Non-pigmented ciliary epithelial cell (primary cell): ENCODE results near the gene PRDM15.

ENCODE experiments used
- DNase-seq: peaks from one replicate; pipeline ENCODE4 v3.0.0-alpha.2; 2010; ENCODE audit warnings: low read depth

PRDM15 gene

DNA sequence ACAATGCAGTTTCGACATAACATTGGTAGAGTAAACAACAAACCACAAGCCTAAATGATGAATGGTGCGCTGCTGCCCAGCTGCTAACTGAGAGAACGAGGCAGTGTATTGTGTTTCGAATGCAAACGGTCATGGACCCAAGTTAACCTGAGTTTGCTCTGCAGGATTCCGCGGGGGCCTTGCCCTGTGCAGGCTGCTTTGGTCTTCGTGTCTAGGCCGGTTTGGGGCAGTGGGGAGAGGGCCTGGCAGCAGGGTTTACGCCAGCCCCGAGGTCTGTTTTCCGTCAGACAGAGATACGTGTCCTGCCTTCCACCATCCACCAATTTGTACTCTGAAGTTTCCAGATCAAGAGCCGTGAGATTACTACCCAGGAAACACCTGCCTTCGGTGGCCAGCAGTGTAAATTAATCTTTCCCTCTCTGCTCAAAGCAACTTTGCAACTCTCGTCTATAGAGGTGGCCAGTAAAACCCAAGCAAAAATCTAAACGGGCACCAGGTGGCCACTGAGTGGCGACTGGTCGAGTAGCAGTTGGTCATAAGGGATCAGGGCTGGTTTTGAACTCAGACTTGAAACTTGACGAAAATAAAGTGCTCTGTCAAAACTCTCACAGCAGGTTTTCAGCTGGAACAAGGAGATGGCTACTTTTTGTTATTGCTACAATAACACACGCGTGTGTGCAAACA is 6.3 kb upstream of the PRDM15 start:
- no peak for DNase-seq

DNA sequence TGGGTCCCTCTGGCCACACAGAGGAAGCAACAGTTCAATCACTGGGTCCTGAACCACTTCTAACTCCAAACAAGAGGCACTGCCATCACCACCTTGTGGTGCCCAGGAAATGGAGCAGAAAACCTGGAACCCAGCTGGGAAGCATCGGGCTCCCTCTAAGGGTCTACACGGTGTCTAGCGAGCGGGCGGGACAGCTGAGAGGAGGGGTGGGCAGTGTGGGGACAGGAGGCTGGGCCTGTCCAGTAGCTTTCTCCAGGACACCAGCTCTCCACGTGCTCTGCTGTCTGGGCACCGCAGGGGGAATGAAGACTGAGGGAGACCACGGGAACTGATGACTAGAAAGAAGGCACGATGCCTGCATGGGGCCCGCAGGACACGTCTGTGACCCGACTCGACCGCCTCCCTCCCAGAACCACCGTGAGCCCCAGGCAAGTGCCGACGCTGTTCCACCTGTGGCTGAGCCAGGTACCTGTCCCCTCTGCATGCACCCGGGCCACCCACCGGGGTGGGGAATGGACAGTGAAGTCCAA is 5.4 kb upstream of the PRDM15 start:
- DNase-seq = no peak

DNA sequence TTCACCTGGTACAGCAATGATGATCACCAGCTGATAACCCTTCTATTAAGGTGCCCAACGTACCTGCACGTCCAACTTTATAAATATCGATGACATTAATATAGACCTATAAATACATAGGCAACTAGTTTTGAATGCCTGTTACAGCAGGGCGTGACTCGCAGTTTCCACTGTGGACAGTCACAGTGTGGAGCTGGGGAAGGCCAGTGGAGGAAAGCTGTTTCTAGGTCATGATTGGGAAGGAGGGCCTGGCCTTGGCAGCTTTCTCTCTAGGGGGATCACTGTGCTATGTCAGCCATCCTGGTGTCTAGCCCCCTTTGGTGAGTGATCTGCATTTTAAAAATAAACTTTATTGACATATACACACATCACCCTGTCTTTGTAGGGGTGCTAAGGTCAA is 4.4 kb upstream of the PRDM15 start:
- no peak for DNase-seq

DNA sequence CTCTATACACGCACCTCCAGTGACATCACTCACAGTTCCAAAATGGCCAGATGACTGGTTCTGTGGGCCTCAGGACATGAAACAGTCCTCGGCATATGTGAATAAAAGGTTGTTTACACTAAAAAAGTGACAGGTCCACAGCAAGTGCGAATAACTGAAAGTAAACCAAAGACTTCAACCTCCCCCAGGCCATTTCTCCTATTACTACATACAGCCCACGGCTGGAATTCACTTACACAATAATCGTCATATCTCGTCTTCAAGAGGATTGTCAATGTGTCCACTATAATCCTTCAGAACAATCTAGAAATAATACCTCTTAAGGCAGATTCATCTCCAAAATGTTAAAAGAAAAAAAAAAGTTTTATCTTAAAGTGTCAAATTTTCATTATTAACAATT is 1.9 kb upstream of the PRDM15 start:
- no peak for DNase-seq

DNA sequence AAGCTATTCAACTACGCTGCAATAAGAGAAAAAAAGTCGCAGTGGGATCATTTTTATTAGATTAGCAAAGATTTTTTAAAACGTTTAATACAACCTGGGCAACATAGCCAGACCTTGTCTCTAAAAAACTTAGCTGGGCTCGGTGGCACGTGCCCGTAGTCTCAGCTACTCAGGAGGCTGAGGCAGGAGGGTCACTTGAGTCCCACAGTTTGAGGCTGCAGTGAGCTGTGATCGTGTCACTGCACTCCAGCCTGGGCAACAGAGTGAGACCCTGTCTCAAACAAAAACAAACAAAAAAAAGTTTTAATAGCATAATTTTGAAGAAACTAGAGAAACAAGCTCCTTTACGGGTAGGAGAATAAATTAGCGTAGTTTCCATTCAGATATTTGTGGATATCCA is 1.0 kb upstream of the PRDM15 start:
- DNase-seq = no peak

DNA sequence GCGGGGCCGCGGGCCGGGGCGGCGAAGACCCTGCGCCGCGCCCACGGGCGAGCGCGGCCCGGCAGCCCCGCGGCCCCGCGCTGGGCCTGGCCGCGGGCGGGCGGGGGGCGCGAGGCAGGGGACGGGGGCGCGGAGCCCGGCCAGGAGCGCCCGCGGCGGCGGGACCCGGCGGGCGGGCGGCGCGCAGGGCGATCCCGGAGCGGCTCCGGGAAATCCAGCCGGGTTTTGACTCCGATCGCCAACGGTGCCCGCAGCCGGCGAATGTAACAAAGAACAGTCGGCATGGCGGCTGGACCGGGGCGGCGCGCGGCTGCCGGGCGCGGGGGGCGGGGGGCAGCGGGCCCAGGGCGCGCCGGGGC is 334 bp downstream of the PRDM15 start:
- DNase-seq = no peak

DNA sequence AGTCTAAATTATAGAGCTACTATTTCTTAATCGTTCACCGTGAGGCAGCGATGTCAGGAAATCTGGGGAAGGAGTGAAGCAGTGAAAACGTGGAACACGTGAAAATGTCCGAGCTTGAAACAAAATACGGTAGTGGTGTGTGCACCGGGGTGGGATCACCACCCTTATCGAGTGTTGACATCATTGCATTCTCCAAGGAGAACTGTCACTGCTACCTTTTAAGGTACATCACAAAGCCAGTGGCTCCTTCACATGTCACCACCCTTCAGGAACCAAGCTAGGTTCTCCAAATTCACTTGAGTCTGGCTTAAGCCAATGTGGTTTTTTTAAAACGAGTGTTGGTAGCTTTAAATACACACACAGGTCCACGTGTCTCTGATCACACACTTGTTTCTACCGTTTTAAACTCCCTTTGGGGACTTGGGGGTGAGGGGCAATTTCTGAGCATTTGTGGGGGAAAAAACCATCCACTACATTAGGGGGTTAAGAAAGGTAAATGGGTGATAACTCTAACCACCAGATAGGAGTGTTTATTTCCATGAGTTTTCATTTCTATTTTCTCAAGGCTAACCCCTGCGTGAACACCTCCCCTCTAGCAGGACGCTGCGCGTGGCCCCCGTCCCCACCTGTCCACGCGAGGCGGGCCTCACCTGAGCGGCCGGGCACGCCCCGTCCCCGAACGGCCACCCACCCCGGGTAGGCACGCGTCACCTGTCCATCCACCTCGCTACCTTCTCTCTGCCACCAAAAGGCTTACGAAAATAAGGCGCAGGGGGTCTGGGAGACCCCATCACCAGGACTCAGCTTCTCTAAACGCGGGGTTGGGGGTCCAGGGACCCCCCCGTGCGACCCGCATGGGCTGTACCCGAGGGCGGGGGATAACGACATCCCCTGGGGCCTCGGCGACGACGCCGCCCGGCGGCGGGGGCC is 978 bp downstream of the PRDM15 start:
- DNase-seq = no peak

DNA sequence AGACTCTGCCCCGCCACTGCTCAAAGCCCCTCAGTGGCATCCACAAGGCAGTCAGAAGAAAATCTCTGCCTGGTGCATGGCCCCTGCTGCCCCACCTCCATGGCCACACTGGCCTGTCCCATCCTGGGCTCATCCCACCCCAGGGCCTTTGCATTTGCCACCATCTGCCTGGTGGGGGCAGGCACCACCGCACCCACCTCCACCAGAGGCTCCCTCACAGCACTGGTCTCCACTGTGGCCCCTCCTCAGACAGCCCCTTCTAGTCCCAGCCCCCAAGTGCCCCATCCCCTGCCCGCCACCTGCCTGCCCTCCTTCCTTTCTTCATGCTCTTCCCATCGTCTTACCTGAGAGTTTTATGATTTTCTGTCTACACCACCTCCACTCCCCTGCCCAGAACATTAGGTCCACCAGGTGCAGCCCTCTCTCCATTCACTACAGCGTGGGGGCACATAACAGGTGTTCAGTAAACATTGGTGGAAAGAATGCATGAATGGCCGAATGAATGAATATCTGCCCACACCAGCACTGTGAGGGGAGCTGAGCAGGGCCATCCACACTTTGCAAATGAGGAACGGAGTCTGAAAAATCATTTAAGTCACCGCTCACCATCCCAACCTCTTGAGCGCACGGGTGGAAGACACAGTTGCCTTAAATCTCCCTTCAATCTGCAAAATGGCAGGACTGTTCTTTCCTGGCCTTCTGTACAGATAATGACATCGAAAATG is 2.1 kb downstream of the PRDM15 start:
- DNase-seq = no peak

DNA sequence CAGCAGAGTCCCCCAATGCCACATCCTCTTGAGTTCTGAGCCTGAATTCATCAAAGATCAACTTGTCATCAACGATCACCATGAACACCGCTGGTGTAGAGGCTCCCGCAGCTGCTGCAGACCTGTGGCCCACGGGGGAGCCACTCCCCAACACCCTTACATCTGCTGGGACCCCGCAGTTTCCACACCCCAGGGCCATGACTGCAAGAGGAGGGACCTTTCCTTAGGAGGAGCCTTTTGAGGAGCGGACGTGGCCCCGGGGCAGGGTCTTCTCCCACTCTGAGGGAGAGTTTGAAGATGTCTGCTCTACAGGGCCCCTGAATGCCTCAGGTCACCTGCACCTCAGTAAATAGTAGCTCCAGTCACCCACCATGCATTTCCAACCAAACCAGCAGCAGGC is 2.7 kb downstream of the PRDM15 start:
- no peak for DNase-seq

DNA sequence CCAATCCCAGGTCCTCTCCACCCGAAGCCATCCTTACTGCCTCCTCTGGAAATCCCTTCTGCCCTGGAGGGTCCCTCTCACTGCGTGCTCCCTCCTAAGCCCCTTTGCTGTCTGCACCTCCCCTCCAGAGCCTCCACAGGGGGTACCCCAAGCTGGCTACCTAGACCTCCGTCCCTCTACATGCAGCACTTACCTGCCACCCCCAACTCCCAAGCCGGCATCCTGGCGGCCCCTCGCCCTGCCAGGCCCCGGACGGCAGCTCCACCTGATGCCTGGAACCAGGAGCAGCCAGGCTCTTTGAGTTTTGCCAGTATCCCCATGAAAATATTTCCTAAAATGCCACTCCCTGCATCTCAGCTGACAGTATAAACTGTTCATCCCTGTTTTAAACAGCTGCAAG is 4.1 kb downstream of the PRDM15 start:
- DNase-seq = no peak

DNA sequence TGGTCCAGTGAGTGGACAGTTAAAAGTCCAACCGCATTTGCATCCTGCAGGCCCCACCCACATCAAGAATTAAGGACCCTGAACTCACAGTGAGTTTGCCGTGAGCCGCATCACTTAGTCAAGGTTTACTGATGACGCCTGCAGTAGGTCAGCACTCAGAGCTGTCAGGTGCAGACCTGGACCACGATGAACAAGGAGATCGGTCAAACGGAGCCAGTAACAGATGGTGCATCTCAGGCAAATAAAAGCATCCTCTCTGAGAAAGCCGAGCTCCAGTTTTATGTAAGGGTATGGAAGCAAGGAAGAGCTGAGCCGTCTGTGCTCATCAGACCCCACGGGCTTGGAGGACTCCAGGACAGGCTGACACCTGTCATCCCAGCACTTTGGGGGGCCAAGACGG is 4.5 kb downstream of the PRDM15 start:
- DNase-seq = no peak

DNA sequence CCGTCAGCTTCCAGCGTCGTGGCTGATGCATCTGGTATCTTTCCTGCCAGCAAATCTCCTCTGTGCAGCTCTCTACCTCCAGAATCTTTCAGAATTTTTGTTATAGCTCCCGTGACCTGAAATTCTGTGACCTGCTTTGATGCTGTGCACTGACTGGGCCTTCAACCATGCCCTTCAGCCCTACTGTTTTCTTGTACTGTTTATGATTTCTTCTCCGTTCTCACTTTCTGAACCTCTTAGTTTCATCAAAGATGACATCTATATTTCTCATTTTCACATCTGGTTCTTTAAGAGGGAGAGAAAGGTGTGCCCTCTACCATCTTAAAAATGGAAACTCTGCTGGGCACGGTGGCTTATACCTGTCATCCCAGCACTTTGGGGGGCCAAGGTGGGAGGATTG is 5.7 kb downstream of the PRDM15 start:
- DNase-seq = no peak

DNA sequence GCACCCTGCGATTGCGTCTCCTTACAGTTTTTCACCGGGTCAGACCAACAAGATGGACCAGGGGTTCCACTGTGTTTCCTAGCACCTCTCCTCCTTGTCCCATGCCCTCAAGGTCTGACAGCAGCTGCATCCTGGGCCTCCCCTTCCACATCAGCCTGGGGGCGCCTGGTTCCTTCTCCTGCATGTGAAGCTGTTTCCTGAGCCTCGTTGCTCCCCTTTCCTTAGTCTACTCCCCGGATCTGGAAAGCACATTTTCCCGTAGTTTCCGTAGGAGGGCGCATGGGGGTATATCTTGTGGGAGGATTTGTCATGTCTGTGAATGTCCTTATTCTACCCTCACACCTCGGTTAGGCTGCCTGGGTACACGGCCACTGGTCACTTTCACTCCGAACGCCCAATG is 6.1 kb downstream of the PRDM15 start:
- no peak for DNase-seq

DNA sequence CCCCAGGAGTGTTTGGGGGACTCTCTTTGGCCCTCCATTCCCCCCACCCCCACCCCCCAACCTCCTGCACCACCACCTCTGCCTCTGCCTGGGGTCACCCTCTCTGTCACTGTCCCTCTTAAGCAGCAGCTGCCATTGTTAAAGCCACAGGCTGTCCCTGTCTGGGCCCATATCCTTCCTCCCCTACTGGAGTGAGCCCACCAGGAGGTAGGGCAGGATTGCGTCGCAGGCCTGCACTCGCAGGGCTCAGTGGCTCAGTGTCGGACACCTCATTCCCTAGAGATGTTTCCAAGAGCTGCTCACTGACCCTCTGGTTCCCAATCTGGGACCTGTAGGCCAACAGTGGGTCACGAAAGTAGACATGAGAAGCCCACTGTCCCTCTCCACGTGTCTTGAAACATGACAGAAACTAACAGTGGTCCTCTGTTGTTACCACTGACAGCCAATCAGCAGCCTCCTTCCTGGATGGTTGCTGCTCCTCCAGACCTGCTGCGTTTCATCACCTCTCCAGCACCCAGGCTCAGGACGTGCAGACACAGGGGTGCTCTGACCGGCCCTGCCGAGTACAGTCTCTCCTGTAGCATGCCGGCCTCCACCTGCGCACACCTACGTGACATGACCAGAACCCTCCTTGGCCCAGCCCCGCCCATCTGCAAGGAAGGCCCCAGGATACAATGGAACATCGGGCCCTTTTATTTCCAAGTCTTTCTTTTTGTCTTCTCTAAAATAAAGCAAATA is 7.7 kb downstream of the PRDM15 start:
- DNase-seq = no peak

DNA sequence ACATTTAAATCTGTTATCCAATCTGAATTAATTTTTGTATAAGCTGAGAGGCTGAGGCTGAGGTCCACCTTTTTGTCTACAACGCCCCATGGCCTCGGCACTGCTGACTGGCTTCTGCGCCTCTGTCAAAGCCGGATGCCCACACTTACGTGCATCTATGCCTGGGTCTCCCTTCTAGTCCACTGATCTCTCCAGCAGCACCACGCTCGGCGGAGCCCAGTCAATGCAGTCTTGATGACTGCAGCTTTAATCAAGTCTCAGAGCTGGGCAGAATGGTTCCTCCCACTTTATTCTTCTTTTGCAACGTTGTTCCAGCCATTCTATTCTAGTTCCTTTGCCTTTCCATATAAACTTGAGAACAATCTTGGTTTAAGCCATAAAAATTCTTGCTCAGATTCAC is 9.4 kb downstream of the PRDM15 start:
- no peak for DNase-seq

DNA sequence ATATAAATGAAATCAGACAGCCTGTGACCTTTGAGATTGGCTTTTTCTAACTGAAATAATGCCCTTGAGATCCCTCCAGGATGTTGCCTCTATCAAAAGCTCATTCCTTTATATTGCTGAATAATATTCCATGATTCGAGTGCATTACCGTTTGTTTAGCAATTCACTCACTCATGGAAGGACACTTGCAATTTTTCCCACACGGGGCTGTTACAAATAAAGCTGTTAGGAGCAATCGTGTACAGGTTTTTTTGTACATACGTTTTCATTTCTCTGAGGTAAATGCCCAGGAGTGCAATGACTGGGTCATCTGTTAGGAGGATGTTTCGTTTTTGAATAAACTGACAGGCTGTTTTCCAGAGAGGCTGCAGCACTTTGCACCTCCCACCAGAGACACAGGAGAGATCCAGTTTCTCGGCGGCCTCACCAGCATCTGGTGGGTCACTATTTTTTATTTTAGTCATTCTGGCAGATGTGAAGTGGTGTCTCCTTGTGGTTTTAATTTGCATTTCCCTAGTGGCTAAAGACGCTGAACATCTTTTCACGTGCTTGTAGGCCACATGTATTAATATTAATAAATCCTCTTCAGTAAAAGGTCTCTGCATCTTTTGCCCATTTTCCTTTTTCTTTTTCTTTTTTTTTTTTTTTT is 11.0 kb downstream of the PRDM15 start:
- no peak for DNase-seq

DNA sequence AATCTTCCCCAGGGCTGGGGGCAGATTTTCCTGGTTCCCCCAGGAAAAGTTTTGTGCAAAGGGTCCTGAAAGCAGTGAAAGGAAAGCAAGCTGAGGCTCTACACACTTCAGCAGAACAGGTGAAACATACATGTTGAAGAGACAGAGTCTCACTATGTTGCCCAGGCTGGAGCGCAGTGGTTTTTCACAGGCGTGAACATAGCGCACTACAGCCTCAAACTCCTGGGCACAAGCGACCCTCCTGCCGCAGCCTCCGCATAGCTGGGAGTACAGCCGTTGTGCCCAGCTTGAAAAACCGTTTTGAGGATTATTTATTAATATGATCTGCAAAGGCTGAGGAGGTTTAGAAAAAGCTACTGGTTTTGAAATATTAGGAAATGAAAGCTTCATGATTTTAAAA is 11.8 kb downstream of the PRDM15 start:
- no peak for DNase-seq

DNA sequence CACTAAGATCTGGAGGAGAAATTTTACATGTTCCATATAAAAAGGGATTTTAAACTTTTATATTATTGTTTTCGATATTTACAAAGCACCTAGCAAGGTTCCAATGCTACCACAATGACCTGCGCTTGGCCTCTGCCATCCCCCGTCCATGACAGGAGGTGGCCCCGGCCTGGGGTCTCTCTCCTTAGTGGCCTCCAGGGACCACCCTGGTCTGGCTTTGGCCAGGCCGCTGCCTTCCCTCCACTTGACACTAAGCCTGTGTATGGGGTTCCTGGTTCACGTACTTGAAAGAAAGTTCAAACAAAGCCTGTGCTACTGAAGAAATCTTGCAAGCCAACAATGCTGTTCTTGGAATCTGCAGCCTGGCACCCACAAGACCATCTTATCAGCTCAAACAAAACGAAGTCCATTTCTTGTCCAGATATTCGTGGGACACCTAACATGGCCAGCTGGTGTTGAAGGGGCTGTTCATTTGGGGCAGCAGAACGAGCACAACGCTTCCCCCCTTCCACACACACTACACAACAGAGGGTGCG is 12.8 kb downstream of the PRDM15 start:
- no peak for DNase-seq

DNA sequence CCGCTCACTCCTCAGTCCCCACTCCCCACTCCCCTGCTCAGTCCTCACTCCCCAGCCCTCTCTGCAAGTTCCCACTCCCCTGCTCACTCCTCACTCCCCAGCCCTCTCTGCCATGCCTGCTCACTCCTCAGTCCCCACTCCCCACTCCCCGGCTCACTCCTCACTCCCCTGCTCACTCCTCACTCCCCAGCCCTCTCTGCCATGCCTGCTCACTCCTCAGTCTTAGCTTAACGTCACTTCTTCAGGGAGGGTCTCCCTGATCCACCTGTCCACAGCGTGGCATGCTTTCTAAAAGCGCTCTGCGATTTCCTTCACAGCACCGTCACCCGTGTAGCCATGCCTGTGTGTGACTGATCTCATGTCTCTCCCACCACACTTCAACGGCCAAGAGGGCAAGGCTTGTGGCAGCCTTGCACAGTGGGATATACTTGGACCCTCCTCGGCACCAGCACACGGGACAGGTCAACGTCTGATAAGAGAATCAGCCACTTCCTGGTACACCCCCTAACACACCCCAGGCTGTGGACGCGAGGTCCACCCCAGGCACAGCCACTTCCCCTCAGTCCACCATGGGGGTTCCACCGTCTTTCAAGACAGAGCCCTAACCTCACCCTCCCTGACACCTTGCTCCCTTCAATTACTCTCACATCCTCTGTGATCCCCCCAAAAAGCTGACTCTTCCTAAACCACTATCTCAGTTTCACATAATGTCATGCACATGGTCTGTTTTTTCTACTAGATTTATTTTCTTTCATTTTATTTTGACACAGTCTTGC is 14.0 kb downstream of the PRDM15 start:
- DNase-seq = no peak

DNA sequence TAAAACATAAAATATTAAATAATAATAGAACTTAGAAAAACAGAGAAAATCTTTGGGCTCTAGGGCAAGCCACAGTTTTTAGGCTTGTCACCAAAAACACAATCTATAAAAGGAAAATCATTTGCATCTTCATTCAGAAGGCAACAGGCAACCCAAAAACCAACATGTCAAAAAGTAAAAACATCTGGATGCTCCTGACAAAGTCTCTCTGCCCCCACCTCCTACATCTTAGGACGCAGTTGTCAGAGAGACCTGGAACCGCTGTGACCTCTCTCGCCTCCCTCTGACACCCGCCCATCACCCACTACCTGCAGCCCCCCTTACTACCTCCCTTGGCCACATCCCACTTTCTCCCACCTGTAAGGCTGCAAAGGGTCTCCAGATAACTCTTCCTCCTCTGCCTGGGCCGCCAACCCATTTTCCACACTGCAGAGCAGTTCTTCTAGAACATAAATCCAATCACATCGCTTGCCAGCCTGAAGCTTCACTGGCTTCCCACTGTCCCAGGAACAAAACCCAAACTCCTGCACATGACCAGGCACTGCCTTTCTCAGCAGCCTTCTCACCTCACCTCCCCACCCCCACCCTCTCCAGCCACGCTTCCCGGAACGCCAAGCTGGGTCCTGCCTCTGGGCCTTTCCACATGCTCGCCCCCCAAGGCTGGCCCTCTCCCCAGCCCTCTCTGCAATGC is 14.7 kb downstream of the PRDM15 start:
- DNase-seq = no peak
